Body of pancreas (tissue), 4 donors: ENCODE results near the gene SLC43A1. TPM values are rescaled to one million over a fixed set of nuclear protein-coding genes. Genes with fewer than 3 reads are reported as not detected.

Experiments
- ATAC-seq: fragments of 150-250 bp; one replicate; pipeline ENCODE4 v1.9.1; 2016
- DNase-seq, 4 donors: peaks; one replicate each; pipeline ENCODE4 v3.0.0-alpha.2; 2019
- H3K27ac ChIP-seq, 4 donors: fragments of 200-600 bp; sonication (generic); 1 replicate in 3 of 4; 2 replicates in 1 of 4; pipeline versions ENCODE4 v1.5.1 to v1.6.1; 2016 to 2019; ENCODE audit warnings: mild to moderate bottlenecking in 1 of 4, mixed read lengths in 1 of 4, moderate library complexity in 1 of 4
- H3K27me3 ChIP-seq, 2 donors: fragments of 200-600 bp; sonication (generic); one replicate each; pipeline ENCODE4 v1.6.0; 2016; ENCODE audit warnings: mild to moderate bottlenecking in 1 of 2
- H3K36me3 ChIP-seq, 2 donors: fragments of 200-600 bp; sonication (generic); replicated peaks in 1 of 2; 2 replicates each; pipeline ENCODE4 v1.5.1; 2016; ENCODE audit warnings: low read depth in 2 of 2; ENCODE audit not compliant: insufficient read depth in 1 of 2
- H3K4me1 ChIP-seq: fragments of 200-600 bp; sonication (generic); one replicate; pipeline ENCODE4 v1.6.0; 2016
- H3K4me3 ChIP-seq, 2 donors: fragments of 200-600 bp; sonication (generic); 1 replicate in 1 of 2; 2 replicates in 1 of 2; pipeline ENCODE4 v1.5.1; 2016 to 2019
- H3K9me3 ChIP-seq, 3 donors: fragments of 200-600 bp; sonication (generic); 1 replicate in 2 of 3; 2 replicates in 1 of 3; pipeline ENCODE4 v1.5.1; 2016
- POLR2A ChIP-seq, 3 donors: fragments of 450-650 bp; IDR thresholded peaks; one replicate each; pipeline ENCODE4 v1.6.1; 2016; ENCODE audit warnings: antibody characterized with exemption in 3 of 3, mild to moderate bottlenecking in 2 of 3
- WGBS, 2 donors: methylation state at CpG; one replicate each; pipeline ENCODE4 v1.1.5; 2017; 5-methylcytosine and 5-hydroxymethylcytosine counted together
- intact Hi-C: fragments of 100-400 bp; cut with DNase I; formaldehyde crosslinking; loops from one replicate; pipeline ENCODE4 v1.15.1; 2023
- total RNA-seq, 2 donors: library from RNA; depleted of rRNA; stranded (reverse); fragments of >200 nt; gene quantifications; one replicate each; pipeline ENCODE4 v1.1.0, GENCODE V29; 2016
- TF ChIP-seq, protein P1 (sequence below), 7 experiments: fragments of 450-650 bp in 4 of 7; fragments of 200-600 bp in 3 of 7; sonication (generic) in 3 of 7; IDR thresholded peaks; one replicate each; pipeline ENCODE4 v1.5.1; 2016 to 2019; ENCODE audit warnings: antibody characterized with exemption in 7 of 7

Gene SLC43A1
- total RNA-seq, 2 donors from 2014 or later = 87.7 to 128 TPM

DNA sequence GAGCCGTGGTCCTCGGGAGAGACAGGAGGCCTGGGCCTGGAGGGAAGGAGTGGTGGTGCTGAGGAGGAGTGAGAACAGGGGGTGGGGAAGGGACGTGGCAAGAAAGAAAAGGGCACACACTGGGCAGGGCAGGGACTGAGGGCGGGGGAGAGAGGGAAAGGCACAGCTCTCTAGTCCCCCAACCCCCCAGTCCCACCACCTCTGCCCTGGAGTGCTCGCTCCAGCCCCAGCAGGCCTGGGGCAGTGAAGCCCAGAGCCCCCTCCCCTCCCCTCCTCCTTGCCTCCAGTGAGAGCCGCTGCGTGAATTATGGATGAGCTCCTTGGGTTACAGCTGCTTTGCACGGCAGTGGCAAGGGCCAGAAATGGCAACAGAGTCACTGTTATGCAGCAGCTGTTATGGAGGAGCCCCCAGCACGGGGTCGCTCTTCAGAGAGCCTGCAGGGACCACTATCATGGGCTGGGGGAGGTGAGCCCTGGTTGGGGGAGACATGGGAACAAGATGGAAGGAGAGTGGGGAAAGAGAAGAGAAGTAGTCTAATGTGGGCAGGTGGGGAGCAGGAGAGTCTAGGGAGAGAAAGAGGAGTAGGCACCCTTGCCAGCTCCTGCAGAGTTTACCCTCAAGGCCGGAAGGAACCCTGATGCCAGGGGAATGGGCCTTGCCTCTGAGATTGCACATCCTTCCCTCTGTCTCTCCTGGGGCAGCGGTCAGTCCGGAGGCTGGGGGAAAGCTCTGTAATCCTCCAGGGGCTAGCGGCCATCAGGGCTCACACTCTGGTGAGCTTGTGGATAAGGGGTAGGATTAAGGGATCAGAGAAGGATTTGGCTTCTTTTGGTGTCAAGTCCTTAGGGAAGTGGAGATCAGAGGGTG, 51.6 kb downstream of the SLC43A1 start:
- TF ChIP-seq POLR2A (IDR thresholded peaks at IDR 0.05) = no peak
- TF ChIP-seq, protein P1, sequence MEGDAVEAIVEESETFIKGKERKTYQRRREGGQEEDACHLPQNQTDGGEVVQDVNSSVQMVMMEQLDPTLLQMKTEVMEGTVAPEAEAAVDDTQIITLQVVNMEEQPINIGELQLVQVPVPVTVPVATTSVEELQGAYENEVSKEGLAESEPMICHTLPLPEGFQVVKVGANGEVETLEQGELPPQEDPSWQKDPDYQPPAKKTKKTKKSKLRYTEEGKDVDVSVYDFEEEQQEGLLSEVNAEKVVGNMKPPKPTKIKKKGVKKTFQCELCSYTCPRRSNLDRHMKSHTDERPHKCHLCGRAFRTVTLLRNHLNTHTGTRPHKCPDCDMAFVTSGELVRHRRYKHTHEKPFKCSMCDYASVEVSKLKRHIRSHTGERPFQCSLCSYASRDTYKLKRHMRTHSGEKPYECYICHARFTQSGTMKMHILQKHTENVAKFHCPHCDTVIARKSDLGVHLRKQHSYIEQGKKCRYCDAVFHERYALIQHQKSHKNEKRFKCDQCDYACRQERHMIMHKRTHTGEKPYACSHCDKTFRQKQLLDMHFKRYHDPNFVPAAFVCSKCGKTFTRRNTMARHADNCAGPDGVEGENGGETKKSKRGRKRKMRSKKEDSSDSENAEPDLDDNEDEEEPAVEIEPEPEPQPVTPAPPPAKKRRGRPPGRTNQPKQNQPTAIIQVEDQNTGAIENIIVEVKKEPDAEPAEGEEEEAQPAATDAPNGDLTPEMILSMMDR (IDR thresholded peaks at IDR 0.05) = no peak
- no peak for ATAC-seq
- H3K9me3 ChIP-seq = no peaks in the 10 kb centered on the region
- no peak overlapping the region for H3K4me3 ChIP-seq
- H3K27ac ChIP-seq = no peak overlapping the region
- H3K4me1 ChIP-seq = peaks cover 23% of the 10 kb centered on the region
- 72 to 79% methylated on average over 14 of the region's 14 CpGs for WGBS, 2 donors
- no peaks in the 10 kb centered on the region for H3K27me3 ChIP-seq
- intact Hi-C loops = loop anchor here (5.0 to 10.0 kb wide), 2 partner anchors 63 to 181 kb away; partner anchors contain the start of gene YPEL4
- DNase-seq = no peak
- H3K36me3 ChIP-seq = no peaks in the 10 kb centered on the region

DNA sequence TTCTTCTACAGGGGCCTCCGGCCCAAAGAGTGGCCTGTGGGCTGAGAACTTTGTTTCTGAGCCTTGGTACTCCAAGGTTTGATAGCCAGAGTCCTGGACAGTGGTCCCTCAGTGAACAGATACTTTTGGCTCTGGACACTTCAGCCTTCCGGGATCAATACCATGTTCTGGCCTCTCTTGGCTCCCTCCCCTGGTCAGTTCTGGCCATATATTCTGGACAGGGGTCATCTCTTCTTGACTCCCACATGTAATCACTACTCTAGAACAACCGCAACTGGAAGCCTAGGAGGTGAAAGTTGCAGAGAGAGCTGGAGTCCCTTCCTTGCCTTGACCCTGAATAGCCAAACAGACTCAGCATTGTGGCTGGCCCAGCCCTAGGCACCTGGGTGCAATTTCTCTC, 52.9 kb downstream of the SLC43A1 start:
- H3K4me1 ChIP-seq = peaks cover 36% of the 10 kb centered on the region
- H3K4me3 ChIP-seq = no peak overlapping the region
- TF ChIP-seq POLR2A (IDR thresholded peaks at IDR 0.05) = no peak
- intact Hi-C loops = loop anchor here (5.0 to 10.0 kb wide), 2 partner anchors 65 to 182 kb away; partner anchors contain the start of gene YPEL4
- no peaks in the 10 kb centered on the region for H3K9me3 ChIP-seq
- ATAC-seq (no peak), DNase-seq (no peak)
- H3K27ac ChIP-seq = no peak overlapping the region
- whole genome bisulfite sequencing, 2 donors = 83 to 85% methylated on average over 3 of the region's 3 CpGs
- no peaks in the 10 kb centered on the region for H3K27me3 ChIP-seq
- no peaks in the 10 kb centered on the region for H3K36me3 ChIP-seq

DNA sequence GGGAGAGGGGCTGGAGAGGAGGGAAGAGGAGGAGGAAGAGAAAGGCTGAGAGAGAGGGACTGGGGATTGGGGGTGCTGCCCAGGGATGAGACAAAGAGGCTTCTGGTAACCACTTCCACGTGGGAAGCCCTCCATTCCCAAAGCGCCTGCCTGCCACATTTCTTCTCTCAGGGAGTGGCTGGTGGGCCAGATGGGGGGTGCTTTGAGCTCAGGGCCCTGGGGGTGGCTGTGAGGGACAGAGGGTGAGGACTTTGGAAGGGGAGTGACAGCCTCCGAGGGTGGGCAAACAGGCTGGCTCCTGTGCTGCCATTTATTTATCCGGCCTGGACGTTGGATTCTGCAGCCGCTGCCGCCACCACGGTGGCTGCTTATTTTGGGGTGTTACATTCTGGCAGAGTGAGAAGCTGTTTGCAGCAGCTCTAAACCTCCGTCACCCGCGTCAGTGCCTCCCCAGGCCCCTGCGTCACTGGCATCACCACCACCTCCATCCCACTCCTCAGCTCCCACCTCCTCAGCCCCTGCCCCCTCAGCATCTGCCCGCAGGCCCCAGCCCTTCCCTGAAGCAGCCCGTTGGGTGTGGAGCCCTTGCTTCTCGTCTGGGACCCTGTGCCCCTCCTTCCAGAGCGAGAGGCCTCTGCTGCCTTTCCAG, 53.5 kb downstream of the SLC43A1 start:
- Histone ChIP-seq H3K27ac (no peak overlapping the region), H3K4me3 (no peak overlapping the region), H3K4me1 (peaks cover 39% of the 10 kb centered on the region), H3K27me3 (no peaks in the 10 kb centered on the region), H3K9me3 (no peaks in the 10 kb centered on the region), H3K36me3 (no peaks in the 10 kb centered on the region)
- intact Hi-C loops = loop anchor here (5.0 to 10.0 kb wide), 2 partner anchors 65 to 183 kb away; partner anchors contain the start of gene YPEL4
- ATAC-seq (no peak), DNase-seq (no peak)
- 65 to 72% methylated on average over 16 of the region's 16 CpGs for WGBS, 2 donors
- TF ChIP-seq, protein P1 (IDR thresholded peaks at IDR 0.05) = no peak
- no peak for TF ChIP-seq POLR2A (IDR thresholded peaks at IDR 0.05)

DNA sequence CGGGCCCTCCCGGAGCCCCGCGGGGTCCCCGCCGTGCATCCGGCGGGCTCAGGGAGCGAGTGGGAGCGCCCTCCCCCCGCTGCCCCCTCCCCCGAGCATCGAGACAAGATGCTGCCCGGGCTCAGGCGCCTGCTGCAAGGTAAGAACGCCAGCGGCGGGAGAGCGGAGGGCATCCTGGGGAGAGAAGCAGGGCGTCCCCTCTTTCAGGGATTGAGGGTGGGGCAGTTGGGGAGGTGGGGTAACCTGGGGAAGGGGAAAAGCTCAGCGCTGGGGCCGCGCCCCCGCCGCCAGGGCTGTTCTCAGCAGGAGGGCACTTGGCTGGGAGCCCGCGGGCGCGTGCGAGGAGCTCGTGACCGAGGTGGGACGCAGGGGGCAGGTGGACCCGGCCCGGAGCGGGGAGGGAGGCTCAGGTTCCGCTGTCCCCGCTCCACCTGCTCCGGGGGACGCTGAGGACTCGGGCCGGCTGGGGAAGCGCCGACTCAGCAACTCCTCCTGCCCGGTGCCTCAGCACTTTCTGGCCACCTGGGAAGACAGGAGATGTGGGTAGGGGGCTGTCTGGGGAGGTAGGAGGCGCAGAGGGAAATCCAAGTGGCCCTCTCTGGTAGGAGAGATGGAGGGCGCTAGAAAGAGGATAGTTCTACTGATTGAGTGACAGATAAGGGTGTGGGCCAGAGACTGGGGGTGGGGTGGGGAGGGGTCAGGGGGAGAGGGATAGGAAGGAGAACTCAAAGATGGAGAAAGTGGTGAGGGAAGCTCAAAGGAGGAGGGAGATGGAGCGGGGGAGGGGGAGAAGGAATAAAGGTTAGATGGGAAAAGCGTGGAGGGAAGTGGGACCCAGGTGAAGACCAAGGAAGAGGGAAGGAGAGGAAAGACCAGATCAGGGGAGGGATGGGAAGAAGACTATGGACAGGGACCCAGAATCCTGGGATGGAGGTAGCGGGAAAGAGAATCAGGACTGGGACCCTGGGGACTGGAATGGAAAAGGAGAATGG, 54.4 kb downstream of the SLC43A1 start:
- DNase-seq (peak in 2 of 4 donors; percentile 42 to 44), ATAC-seq (no peak)
- WGBS, 2 donors = 9 to 29% methylated on average over 10 to 38 of the region's 50 CpGs
- H3K4me3 ChIP-seq = no peak overlapping the region
- peaks cover 39% of the 10 kb centered on the region for H3K4me1 ChIP-seq
- H3K9me3 ChIP-seq = no peaks in the 10 kb centered on the region
- H3K27ac ChIP-seq = no peak overlapping the region
- intact Hi-C loops = loop anchor here (5.0 to 10.0 kb wide), 2 partner anchors 66 to 184 kb away; partner anchors contain the start of gene YPEL4
- H3K36me3 ChIP-seq = no peaks in the 10 kb centered on the region
- no peaks in the 10 kb centered on the region for H3K27me3 ChIP-seq
- TF ChIP-seq POLR2A (IDR thresholded peaks at IDR 0.05) = no peak
- TF ChIP-seq, protein P1 (IDR thresholded peaks at IDR 0.05) = no peak
